GM06990 (cell line): ENCODE results near the gene ABCA1.

Source experiments
- DNase-seq: peaks from one replicate; pipeline ENCODE4 v3.0.0-alpha.2; 2011; ENCODE audit not compliant: insufficient read length; ENCODE audit errors: extremely low read depth
- H3K27me3 ChIP-seq: replicated peaks from 2 replicates; pipeline ENCODE4 v1.6.0; 2011; ENCODE audit warnings: low read length; ENCODE audit not compliant: control insufficient read depth, insufficient read depth
- H3K36me3 ChIP-seq: 2 replicates; pipeline ENCODE4 v1.5.1; 2011; ENCODE audit warnings: low read length; ENCODE audit not compliant: control insufficient read depth, insufficient read depth
- H3K4me3 ChIP-seq: replicated peaks from 2 replicates; pipeline ENCODE4 v1.5.1; 2011; ENCODE audit warnings: low read depth, mild to moderate bottlenecking, control low read depth, low read length
- TF ChIP-seq, protein P1 (sequence below): IDR thresholded peaks from 2 replicates; pipeline ENCODE4 v1.5.1; 2011; ENCODE audit warnings: low read length, control low read depth, mild to moderate bottlenecking, inconsistent platforms; ENCODE audit not compliant: insufficient read depth, poor library complexity, severe bottlenecking

Gene ABCA1

GRCh38 chr9:104972242-104972866 lies 44.4 kb upstream of the ABCA1 start:
- Histone ChIP-seq H3K4me3 (no peak overlapping the region), H3K36me3 (no peaks in the 10 kb centered on the region), H3K27me3 (no peaks in the 10 kb centered on the region)
- TF ChIP-seq, protein P1, sequence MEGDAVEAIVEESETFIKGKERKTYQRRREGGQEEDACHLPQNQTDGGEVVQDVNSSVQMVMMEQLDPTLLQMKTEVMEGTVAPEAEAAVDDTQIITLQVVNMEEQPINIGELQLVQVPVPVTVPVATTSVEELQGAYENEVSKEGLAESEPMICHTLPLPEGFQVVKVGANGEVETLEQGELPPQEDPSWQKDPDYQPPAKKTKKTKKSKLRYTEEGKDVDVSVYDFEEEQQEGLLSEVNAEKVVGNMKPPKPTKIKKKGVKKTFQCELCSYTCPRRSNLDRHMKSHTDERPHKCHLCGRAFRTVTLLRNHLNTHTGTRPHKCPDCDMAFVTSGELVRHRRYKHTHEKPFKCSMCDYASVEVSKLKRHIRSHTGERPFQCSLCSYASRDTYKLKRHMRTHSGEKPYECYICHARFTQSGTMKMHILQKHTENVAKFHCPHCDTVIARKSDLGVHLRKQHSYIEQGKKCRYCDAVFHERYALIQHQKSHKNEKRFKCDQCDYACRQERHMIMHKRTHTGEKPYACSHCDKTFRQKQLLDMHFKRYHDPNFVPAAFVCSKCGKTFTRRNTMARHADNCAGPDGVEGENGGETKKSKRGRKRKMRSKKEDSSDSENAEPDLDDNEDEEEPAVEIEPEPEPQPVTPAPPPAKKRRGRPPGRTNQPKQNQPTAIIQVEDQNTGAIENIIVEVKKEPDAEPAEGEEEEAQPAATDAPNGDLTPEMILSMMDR = no peak
- DNase-seq = no peak

DNA sequence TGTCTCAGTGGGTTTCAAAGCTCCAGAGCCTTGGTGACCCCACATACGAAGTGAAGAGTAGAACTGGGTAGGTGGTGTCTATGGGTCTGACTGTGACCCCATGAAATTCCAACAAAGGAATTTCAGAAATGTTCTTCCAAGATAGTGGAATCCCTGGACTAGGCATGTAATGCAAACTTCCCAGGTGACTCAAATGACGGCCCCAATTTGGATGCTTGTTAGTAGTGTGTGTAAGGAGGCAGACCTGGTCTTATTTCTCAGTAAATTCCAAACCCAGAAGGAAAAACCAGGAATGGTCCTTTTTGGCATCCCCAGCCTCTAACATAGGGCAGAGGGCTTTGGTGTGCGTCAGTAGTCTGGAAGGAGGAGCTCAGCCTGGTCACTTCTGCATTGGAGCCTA lies 43.6 kb upstream of the ABCA1 start:
- TF ChIP-seq, protein P1 = no peak
- no peak for DNase-seq
- H3K36me3 ChIP-seq = no peaks in the 10 kb centered on the region

GRCh38 chr9:104970271-104970987 lies 42.5 kb upstream of the ABCA1 start:
- H3K4me3 ChIP-seq = no peak overlapping the region
- TF ChIP-seq, protein P1 = no peak
- H3K36me3 ChIP-seq = no peaks in the 10 kb centered on the region
- no peaks in the 10 kb centered on the region for H3K27me3 ChIP-seq
- DNase-seq = no peak

More for the DNA sequence above, 43.6 kb upstream of the ABCA1 start:
- H3K4me3 ChIP-seq = no peak overlapping the region
- H3K27me3 ChIP-seq = no peaks in the 10 kb centered on the region

DNA sequence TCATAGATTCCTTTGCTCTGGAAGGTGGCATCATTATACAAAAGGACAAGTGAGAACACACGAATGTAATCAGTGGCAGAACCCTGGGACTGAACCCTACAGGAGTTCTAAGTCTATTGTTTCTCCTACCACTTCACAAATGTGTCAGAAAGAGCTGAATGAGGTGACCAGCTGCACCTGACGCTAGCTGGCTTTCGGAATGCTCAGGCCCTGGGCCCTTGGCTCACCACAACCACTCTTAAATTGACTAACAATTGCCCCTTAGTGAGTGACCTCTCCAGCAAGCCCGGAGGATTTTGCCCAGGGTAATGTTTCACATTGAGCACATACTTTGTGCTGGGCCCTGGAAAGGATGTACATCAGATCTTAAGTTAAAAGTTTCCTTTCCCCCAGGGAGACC lies 41.2 kb upstream of the ABCA1 start:
- Histone ChIP-seq H3K27me3 (no peaks in the 10 kb centered on the region), H3K4me3 (no peak overlapping the region), H3K36me3 (no peaks in the 10 kb centered on the region)
- no peak for DNase-seq
- TF ChIP-seq, protein P1 = no peak

GRCh38 chr9:104968025-104968982 lies 40.3 kb upstream of the ABCA1 start:
- DNase-seq = peak; percentile 85

More at GRCh38 chr9:104968025-104968982, 40.3 kb upstream of the ABCA1 start:
- H3K4me3 ChIP-seq = peak overlapping the region; percentile 76
- H3K27me3 ChIP-seq = no peaks in the 10 kb centered on the region
- H3K36me3 ChIP-seq = no peaks in the 10 kb centered on the region
- TF ChIP-seq, protein P1 = no peak
